Activated T-cell treated with anti-CD3 and anti-CD28 coated beads, Interleukin-2, amount 50 U/mL, for 72 hours (primary cell): Measurements from ENCODE around the gene RPRML. TPM values are rescaled to one million over a fixed set of nuclear protein-coding genes. Genes with fewer than 3 reads are reported as not detected.
"Not testable (repeated sequence)": the region's sequence is repeated elsewhere in the genome, so short reads cannot be mapped to it uniquely, and the experiment has no call there.

Experiments
- ATAC-seq, 2 donors: fragments of 150-1000 bp; cut with Tn5 transposase; replicated peaks in 1 of 2; 2 replicates each; pipeline ENCODE4 v1.10.0; 2021; ENCODE audit warnings: moderate library complexity in 2 of 2, mild to moderate bottlenecking in 1 of 2
- DNase-seq, 2 donors: peaks; one replicate each; pipeline ENCODE4 v3.0.0; 2021 to 2022; ENCODE audit warnings: mixed read lengths in 1 of 2
- H3K27ac Mint-ChIP-seq: one replicate; pipeline ENCODE4 v1.8.0; 2022; ENCODE audit warnings: mild to moderate bottlenecking, moderate library complexity, mixed read lengths
- H3K27me3 Mint-ChIP-seq: one replicate; pipeline ENCODE4 v1.8.0; 2022; ENCODE audit warnings: low read depth, mixed read lengths
- H3K36me3 Mint-ChIP-seq, 2 donors: one replicate each; pipeline ENCODE4 v1.8.0; 2022; ENCODE audit warnings: mixed read lengths in 2 of 2, mild to moderate bottlenecking in 1 of 2; ENCODE audit not compliant: insufficient read depth in 2 of 2
- H3K4me1 Mint-ChIP-seq: one replicate; pipeline ENCODE4 v1.8.0; 2022; ENCODE audit warnings: low read depth, mixed read lengths
- H3K4me3 Mint-ChIP-seq, 2 donors: one replicate each; pipeline ENCODE4 v1.8.0; 2022; ENCODE audit warnings: mild to moderate bottlenecking in 2 of 2, mixed read lengths in 2 of 2, moderate library complexity in 2 of 2
- H3K9me3 Mint-ChIP-seq, 2 donors: one replicate each; pipeline ENCODE4 v1.8.0; 2022; ENCODE audit warnings: mixed read lengths in 2 of 2
- total RNA-seq, 2 donors: library from RNA; stranded (reverse); gene quantifications; one replicate each; pipeline ENCODE4 v1.2.3, GENCODE V29; 2022

Gene RPRML
- not detected for total RNA-seq

DNA sequence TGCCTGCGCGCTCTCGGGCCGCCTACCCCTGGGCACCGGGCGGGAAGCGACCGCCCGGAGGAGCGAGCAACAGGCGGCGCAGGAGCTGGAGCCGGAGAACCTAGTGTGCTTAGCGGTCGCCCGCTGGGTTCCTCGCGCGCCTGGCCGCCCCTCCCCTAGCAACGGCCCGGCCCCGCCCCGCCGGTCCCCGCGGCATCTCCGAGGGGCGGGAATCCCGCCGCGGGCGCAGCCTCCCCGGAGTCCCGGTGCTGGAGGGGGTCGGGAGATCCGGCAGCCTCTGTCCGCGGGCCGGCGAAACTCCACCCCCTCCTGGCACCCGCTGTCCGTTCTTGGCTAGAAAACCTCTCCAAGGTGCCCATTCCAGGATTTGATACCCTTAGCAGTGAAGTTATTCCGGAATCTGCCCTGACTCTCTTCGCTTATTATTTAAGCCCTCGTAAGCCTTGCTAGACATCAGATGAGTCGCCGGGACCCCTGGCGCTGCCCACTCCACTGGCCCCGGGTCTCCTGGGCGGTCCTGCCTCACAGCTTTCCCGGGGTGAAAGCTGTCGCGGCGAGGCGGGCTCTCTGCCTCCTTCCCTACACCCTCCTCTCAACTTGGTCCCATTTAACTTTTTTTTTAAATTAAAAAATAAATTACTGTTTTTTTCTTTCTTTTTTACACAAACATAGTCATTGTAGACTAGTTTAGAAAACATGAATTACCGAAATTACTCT lies at the start of gene RPRML:
Gene RPRML (minus strand): TSS at position 107 of the 717 bp plus-strand sequence. CDS start 246 bp downstream, outside the sequence.
- ATAC-seq (peak; percentile 72 to 75), DNase-seq (peak; percentile 35 to 44)
- H3K4me1 Mint-ChIP-seq, result peaks cover 14% of the 10 kb centered on the region
- peaks cover 1 to 2% of the 10 kb centered on the region in 2 donors for H3K36me3 Mint-ChIP-seq
- H3K4me3 Mint-ChIP-seq, result peak within 1 kb of the TSS; percentile 88 to 89
- H3K9me3 Mint-ChIP-seq, result no peaks in the 10 kb centered on the region
- H3K27ac Mint-ChIP-seq, result no peak within 1 kb of the TSS
- H3K27me3 Mint-ChIP-seq, result peaks cover 46% of the 10 kb centered on the region

GRCh38 chr17:47016966-47017365 lies 37.9 kb upstream of the RPRML start:
- ATAC-seq, H3K4me3 Mint-ChIP-seq, H3K27ac Mint-ChIP-seq, H3K27me3 Mint-ChIP-seq, H3K9me3 Mint-ChIP-seq, H3K36me3 Mint-ChIP-seq, DNase-seq: not testable (repeated sequence)
- H3K4me1 Mint-ChIP-seq, result peaks cover 10% of the 10 kb centered on the region

DNA sequence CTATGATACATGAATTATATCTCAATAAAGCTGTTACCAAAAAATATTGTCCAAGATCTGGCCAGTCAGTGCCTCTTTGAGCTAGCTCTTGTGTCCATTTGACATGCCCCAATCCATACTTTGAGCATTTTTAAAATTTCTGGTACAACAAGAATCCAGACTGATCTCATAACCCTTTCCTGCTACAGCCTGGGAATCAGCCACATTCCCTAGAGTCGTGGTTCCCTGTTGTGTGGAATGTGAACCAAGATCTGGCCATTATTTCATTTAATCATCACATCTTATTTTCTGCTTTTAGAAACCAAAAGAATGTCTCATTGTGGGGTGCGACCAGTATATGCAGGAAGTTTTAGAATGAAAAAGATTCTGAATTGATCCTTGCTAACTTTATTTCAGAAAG lies 34.3 kb upstream of the RPRML start:
- DNase-seq (no peak), ATAC-seq (no peak)
- H3K9me3 Mint-ChIP-seq, result no peaks in the 10 kb centered on the region
- no peak overlapping the region for H3K27ac Mint-ChIP-seq
- no peaks in the 10 kb centered on the region for H3K36me3 Mint-ChIP-seq
- H3K27me3 Mint-ChIP-seq, result no peaks in the 10 kb centered on the region
- peaks cover 10% of the 10 kb centered on the region for H3K4me1 Mint-ChIP-seq
- no peak overlapping the region for H3K4me3 Mint-ChIP-seq

DNA sequence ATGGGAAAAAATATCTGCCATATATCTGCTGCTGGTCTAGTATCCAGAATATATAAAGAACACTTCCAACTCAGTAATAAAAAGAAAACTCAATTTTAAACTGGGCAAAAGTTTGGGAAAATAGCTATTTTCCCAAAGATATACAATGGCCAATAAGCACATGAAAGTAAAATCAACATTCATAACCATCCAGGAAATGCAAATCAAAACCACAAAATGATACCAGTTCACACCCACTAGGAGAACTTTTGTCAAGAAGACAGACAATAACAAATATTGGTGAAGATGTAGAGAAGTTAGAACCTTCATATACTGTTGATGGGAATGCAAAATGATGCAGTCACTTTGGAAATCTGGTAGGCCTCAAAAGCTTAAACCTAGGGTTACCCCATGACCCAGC lies 33.4 kb upstream of the RPRML start:
- DNase-seq (no peak), ATAC-seq (no peak)
- H3K4me3 Mint-ChIP-seq, result no peak overlapping the region
- H3K9me3 Mint-ChIP-seq, result no peaks in the 10 kb centered on the region
- no peak overlapping the region for H3K27ac Mint-ChIP-seq
- no peaks in the 10 kb centered on the region for H3K27me3 Mint-ChIP-seq
- peaks cover 10% of the 10 kb centered on the region for H3K4me1 Mint-ChIP-seq
- H3K36me3 Mint-ChIP-seq, result no peaks in the 10 kb centered on the region

DNA sequence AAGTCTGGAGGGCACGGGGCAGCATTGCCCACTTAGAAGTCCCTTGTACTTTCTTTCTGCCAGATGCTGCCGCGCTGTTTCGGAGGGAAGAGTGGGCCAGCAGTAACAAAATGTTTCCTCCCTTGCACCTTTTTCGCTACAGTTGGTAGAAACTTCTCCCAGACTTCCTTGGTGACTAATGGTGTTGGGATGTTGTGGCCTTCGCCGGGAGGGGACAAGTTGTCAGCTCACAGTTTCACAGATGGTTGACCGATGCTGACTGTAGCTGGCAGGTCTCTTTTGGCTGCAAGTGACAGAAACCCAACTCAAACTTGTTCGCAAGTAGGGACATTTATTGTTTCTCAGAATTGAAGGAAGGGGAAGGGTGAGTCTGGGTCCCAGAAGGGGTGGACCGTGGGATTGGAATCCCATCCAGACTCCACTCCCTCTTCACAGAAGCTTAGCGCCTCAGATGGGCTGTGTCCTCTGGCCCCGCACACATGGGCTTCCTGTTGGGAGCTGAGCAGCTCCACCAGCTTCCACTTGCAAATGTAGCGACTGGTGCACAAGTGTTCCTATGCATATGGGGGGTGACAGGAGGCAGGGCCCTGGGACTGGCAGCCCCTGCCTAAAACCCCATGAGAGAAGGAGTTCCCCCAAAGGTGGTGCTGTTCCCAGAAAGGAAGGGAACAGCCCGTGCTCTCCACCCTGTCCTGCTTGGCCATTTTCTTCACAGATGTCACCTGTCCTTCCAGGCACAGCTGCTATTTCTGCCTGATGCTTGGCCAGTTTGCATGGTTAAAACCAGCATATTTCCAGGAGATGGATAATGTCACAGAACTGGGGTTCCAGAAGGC lies 30.9 kb upstream of the RPRML start:
- no peak overlapping the region for H3K4me3 Mint-ChIP-seq
- no peak for DNase-seq
- no peaks in the 10 kb centered on the region for H3K27me3 Mint-ChIP-seq
- H3K36me3 Mint-ChIP-seq, result no peaks in the 10 kb centered on the region
- no peak for ATAC-seq
- no peak overlapping the region for H3K27ac Mint-ChIP-seq
- no peaks in the 10 kb centered on the region for H3K9me3 Mint-ChIP-seq
- H3K4me1 Mint-ChIP-seq, result peaks cover 10% of the 10 kb centered on the region

GRCh38 chr17:47004906-47005305 lies 25.9 kb upstream of the RPRML start:
- H3K36me3 Mint-ChIP-seq, result no peaks in the 10 kb centered on the region
- ATAC-seq (no peak), DNase-seq (no peak)
- peaks cover 9% of the 10 kb centered on the region for H3K4me1 Mint-ChIP-seq
- no peak overlapping the region for H3K27ac Mint-ChIP-seq
- no peak overlapping the region for H3K4me3 Mint-ChIP-seq
- H3K27me3 Mint-ChIP-seq, result no peaks in the 10 kb centered on the region
- no peaks in the 10 kb centered on the region for H3K9me3 Mint-ChIP-seq

GRCh38 chr17:47003864-47004263 lies 24.8 kb upstream of the RPRML start:
- H3K4me3 Mint-ChIP-seq, DNase-seq, H3K4me1 Mint-ChIP-seq, ATAC-seq, H3K27me3 Mint-ChIP-seq, H3K36me3 Mint-ChIP-seq, H3K9me3 Mint-ChIP-seq, H3K27ac Mint-ChIP-seq: not testable (repeated sequence)

- Mint-ChIP-seq H3K9me3 (no peaks in the 10 kb centered on the region), H3K27me3 (no peaks in the 10 kb centered on the region), H3K27ac (no peak overlapping the region), H3K4me3 (no peak overlapping the region), H3K36me3 (no peaks in the 10 kb centered on the region), H3K4me1 (no peaks in the 10 kb centered on the region)
- no peak for DNase-seq
- ATAC-seq, result no peak
Observed at GRCh38 chr17:46995841-46996571, 17.0 kb upstream of the RPRML start.

- no peak overlapping the region for H3K4me3 Mint-ChIP-seq
- no peaks in the 10 kb centered on the region for H3K36me3 Mint-ChIP-seq
- ATAC-seq (no peak), DNase-seq (no peak)
- H3K27ac Mint-ChIP-seq, result no peak overlapping the region
- no peaks in the 10 kb centered on the region for H3K9me3 Mint-ChIP-seq
- no peaks in the 10 kb centered on the region for H3K27me3 Mint-ChIP-seq
- no peaks in the 10 kb centered on the region for H3K4me1 Mint-ChIP-seq
Observed at GRCh38 chr17:46994993-46995392, 15.9 kb upstream of the RPRML start.

- Mint-ChIP-seq H3K27ac (no peak overlapping the region), H3K4me3 (no peak overlapping the region), H3K4me1 (no peaks in the 10 kb centered on the region), H3K36me3 (no peaks in the 10 kb centered on the region), H3K27me3 (peaks cover 9% of the 10 kb centered on the region), H3K9me3 (no peaks in the 10 kb centered on the region)
- DNase-seq, result no peak
- no peak for ATAC-seq
Observed at GRCh38 chr17:46991617-46992016, 12.6 kb upstream of the RPRML start.

GRCh38 chr17:46989637-46990431 lies 10.8 kb upstream of the RPRML start:
- Mint-ChIP-seq H3K4me3 (no peak overlapping the region), H3K27ac (no peak overlapping the region), H3K9me3 (no peaks in the 10 kb centered on the region), H3K4me1 (no peaks in the 10 kb centered on the region), H3K27me3 (peaks cover 9% of the 10 kb centered on the region), H3K36me3 (no peaks in the 10 kb centered on the region)
- no peak for DNase-seq
- no peak for ATAC-seq

- not testable (repeated sequence) for H3K27ac Mint-ChIP-seq, H3K4me3 Mint-ChIP-seq
Observed at GRCh38 chr17:46987927-46988326, 8.9 kb upstream of the RPRML start.

More at GRCh38 chr17:46987927-46988326, 8.9 kb upstream of the RPRML start:
- not testable (repeated sequence) for H3K4me1 Mint-ChIP-seq, DNase-seq, ATAC-seq, H3K9me3 Mint-ChIP-seq, H3K27me3 Mint-ChIP-seq, H3K36me3 Mint-ChIP-seq
